Subcutaneous adipose tissue (tissue), 4 donors: Measurements from ENCODE around the gene MYEF2. TPM values are rescaled to one million over a fixed set of nuclear protein-coding genes. Genes with fewer than 3 reads are reported as not detected.

Experiments
- total RNA-seq, 4 donors: library from RNA; depleted of rRNA; stranded (reverse); fragments of >200 nt; gene quantifications; one replicate each; pipeline ENCODE4 v1.1.0, GENCODE V29; 2016
- TF ChIP-seq, protein P1 (sequence below): fragments of 450-650 bp; IDR thresholded peaks from one replicate; pipeline ENCODE4 v1.5.1; 2016; ENCODE audit warnings: low read depth, mild to moderate bottlenecking, control low read depth, antibody characterized with exemption, moderate library complexity

The MYEF2 gene
- total RNA-seq, 4 donors from 2014 or later: 5.5 to 14.1 (median 11.2) TPM

DNA sequence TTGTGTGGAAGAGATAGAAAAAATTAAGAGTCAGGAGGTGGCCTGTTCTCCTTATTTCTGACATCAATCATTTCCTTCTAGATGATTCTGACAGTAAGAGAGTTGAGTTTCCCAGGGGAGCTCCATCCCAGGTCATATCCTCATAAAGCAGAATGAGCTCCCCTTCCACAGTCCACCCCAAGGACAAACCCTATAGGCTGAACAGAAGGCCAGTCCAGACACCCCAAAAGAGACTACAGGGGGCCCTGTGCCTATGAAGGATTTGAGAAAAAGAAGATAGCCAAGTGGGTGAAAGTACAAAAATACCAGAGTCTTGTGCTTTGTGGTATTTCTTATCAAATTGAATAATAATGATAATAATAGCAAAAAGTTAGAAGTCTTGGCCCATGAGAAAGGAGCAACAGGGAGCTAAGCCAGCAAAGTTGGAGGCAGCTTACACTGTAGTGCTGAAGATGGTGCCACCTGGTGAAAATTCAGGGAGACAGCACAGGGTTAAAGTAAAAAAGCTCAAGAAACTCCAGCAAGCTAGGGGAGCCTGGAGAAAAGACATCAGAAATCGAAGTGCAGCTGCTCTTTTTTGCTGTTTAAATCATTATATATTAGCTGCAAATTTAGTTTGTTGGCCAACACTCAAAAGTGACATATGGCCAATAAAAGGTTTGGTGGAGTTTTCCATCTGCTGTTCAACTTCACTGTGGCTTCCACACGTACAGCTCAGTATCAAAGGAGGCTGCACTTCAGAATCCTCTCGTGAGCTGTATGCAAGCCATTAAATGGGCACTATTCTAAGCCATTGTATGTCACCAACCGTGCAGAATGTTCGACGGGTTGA, 93.1 kb downstream of the MYEF2 start:
- TF ChIP-seq, protein P1, sequence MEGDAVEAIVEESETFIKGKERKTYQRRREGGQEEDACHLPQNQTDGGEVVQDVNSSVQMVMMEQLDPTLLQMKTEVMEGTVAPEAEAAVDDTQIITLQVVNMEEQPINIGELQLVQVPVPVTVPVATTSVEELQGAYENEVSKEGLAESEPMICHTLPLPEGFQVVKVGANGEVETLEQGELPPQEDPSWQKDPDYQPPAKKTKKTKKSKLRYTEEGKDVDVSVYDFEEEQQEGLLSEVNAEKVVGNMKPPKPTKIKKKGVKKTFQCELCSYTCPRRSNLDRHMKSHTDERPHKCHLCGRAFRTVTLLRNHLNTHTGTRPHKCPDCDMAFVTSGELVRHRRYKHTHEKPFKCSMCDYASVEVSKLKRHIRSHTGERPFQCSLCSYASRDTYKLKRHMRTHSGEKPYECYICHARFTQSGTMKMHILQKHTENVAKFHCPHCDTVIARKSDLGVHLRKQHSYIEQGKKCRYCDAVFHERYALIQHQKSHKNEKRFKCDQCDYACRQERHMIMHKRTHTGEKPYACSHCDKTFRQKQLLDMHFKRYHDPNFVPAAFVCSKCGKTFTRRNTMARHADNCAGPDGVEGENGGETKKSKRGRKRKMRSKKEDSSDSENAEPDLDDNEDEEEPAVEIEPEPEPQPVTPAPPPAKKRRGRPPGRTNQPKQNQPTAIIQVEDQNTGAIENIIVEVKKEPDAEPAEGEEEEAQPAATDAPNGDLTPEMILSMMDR: no peak

Other genes with a start within 250 kb of the MYEF2 start
- not detected for gene SLC24A5, start 57.3 kb downstream of the MYEF2 start, total RNA-seq
- not detected for gene CTXN2, start 13.4 kb upstream of the MYEF2 start, total RNA-seq
- gene SLC12A1, start 28.0 kb upstream of the MYEF2 start, total RNA-seq: not detected
- gene DUT, start 153.1 kb upstream of the MYEF2 start, total RNA-seq: 100 to 1,000 TPM in 1 of 4 donors, 10 to 100 TPM in 3; 87.6 to 144 (median 93.1) TPM